GM19397 (cell line): Measurements from ENCODE around the gene PIP5K1A.
"Not testable (repeated sequence)": the region's sequence is repeated elsewhere in the genome, so short reads cannot be mapped to it uniquely, and the experiment has no call there.

Experiments
- ATAC-seq: cut with Tn5 transposase; IDR thresholded peaks from one replicate; pipeline ENCODE4 v1.9.1; 2021; ENCODE audit warnings: mild to moderate bottlenecking, moderate library complexity; ENCODE audit not compliant: unreplicated experiment

PIP5K1A gene

GRCh38 chr1:151251656-151252470 is 53.5 kb downstream of the PIP5K1A start:
- ATAC-seq = no peak

GRCh38 chr1:151254217-151255213 is 56.2 kb downstream of the PIP5K1A start, which contains the start of gene PSMD4:
PSMD4 (plus strand) TSS chr1:151254734; CDS start chr1:151254783, 49 bp downstream.
- peak; percentile 96 for ATAC-seq

GRCh38 chr1:151255381-151255780 is 57.0 kb downstream of the PIP5K1A start:
- ATAC-seq = no peak

GRCh38 chr1:151259351-151259750 is 61.0 kb downstream of the PIP5K1A start:
- ATAC-seq = no peak

GRCh38 chr1:151265446-151266236 is 67.3 kb downstream of the PIP5K1A start:
- no peak for ATAC-seq

GRCh38 chr1:151266315-151266714 is 68.0 kb downstream of the PIP5K1A start:
- ATAC-seq = no peak

- no peak for ATAC-seq
Measured at GRCh38 chr1:151266821-151267220, 68.5 kb downstream of the PIP5K1A start.

GRCh38 chr1:151267760-151268159 is 69.4 kb downstream of the PIP5K1A start:
- ATAC-seq = no peak

GRCh38 chr1:151273924-151274466 is 75.6 kb downstream of the PIP5K1A start:
- no peak for ATAC-seq

- ATAC-seq = not testable (repeated sequence)
Measured at GRCh38 chr1:151275341-151275740, 77.0 kb downstream of the PIP5K1A start.

- no peak for ATAC-seq
Measured at GRCh38 chr1:151277249-151277648, 78.9 kb downstream of the PIP5K1A start.

- ATAC-seq = peak; percentile 21
Measured at GRCh38 chr1:151281225-151281968, 83.0 kb downstream of the PIP5K1A start.

GRCh38 chr1:151281969-151282882 is 83.9 kb downstream of the PIP5K1A start, which contains the start of gene ZNF687:
ZNF687 (plus strand) TSS chr1:151282299; CDS start chr1:151286292, 3,993 bp downstream.
- ATAC-seq = peak; percentile 86

GRCh38 chr1:151282883-151283725 is 84.8 kb downstream of the PIP5K1A start:
- peak; percentile 2 for ATAC-seq

GRCh38 chr1:151284013-151284577 is 85.7 kb downstream of the PIP5K1A start:
- no peak for ATAC-seq

- ATAC-seq = no peak
Measured at GRCh38 chr1:151286619-151287340, 88.4 kb downstream of the PIP5K1A start.

- ATAC-seq = no peak
Measured at GRCh38 chr1:151287341-151287699, 89.0 kb downstream of the PIP5K1A start.
